Stimulated activated CD8-positive, alpha-beta memory T cell treated with anti-CD3 and anti-CD28 coated beads, Interleukin-12 subunit alpha, Interleukin-12 subunit beta, amount 100 ng/mL, for 24 hours (primary cell): ENCODE measurements around the gene TRMT2A.

Source experiments
- DNase-seq: peaks from one replicate; pipeline ENCODE4 v3.0.0-alpha.2; 2020; ENCODE audit errors: extremely low read depth

TRMT2A gene

GRCh38 chr22:20118300-20119020 lies 1.4 kb upstream of the TRMT2A start:
- no peak for DNase-seq

GRCh38 chr22:20117633-20118299 lies 740 bp upstream of the TRMT2A start:
- DNase-seq: peak; percentile 60

GRCh38 chr22:20116376-20116950 lies 563 bp downstream of the TRMT2A start:
- no peak for DNase-seq

DNA sequence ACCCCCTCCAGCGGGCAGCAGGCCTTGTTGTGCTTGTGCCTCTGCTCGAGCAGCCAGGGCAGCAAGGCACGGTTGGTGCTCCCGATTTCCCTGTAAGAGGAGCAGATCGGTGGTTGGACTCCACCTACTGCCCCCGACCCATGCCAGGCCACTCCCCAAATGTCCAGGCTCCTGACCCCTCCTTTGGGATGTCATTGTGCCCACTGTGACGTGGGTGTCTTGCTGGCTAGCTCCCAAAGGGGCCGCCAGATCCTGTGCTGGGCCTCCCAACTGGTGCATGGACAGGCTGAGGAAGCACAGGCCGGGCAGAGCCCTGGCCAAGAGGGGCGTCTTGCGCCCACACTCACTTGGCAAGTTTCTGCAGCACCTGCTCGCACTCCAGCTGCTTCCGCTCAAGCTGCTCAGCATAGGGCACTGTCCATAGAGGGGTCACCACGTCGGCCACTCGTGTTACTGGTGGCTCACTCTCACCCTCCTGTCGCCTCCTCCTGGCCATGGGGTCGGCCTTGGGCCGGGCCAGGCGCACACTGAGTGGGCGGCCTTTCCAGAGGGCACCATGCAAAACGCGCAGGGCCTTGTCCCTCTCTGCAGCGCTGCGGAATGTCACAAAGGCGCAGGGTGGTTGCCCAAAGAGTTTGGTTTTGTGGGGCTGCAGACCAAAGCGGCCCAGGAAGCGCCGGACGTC lies 1.2 kb downstream of the TRMT2A start, which contains the start of gene RANBP1:
TSS of gene RANBP1 (plus strand) at position 414 of the 685 bp plus-strand sequence. CDS start at position 495, 81 bp downstream.
- no peak for DNase-seq

DNA sequence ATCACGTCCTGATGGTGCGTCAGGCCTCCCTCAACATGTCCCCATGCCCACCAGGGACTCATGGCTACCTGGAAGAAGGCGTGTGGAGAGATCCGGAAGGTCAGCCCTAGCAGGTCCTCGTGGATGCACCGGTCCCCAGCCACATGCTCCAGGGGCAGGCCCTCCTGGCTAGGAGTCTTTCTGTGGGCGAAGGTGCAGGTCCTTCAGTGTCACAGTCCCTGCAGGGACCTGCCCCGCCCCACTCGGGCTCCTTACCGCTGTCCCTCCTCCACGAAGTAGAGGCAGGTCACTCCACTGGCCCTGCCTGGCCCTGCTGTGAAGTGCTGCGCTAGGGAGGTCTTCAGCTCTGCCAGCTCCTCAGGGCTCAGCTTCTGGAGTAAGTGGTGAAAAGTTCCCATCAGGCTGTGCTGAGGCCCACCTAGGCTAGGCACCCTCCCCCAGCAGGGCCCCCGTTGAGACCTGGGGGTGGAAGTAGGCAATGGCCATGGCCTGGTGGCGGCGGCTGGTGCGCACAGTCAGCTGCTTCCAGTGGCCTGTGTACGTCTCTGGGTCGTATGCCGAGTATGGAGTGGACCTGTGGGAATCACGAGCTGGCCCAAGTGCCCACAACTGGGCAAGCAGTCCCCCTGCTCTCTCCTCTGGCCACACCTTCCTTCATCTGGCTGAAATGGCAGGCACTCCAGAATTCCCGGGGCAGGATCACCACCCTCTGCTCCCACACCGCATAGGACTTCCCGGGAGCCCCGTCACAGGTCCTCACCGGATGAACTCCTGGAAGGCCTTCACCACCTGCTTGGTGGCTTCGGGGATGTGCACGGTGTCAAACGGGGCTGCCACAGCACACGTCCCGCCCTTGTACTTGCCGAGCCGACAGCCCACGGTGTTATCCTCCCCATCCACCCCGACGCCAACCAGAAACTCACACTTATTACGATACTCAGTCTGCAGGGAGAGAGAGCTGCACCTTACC lies 2.2 kb downstream of the TRMT2A start:
- DNase-seq: no peak

DNA sequence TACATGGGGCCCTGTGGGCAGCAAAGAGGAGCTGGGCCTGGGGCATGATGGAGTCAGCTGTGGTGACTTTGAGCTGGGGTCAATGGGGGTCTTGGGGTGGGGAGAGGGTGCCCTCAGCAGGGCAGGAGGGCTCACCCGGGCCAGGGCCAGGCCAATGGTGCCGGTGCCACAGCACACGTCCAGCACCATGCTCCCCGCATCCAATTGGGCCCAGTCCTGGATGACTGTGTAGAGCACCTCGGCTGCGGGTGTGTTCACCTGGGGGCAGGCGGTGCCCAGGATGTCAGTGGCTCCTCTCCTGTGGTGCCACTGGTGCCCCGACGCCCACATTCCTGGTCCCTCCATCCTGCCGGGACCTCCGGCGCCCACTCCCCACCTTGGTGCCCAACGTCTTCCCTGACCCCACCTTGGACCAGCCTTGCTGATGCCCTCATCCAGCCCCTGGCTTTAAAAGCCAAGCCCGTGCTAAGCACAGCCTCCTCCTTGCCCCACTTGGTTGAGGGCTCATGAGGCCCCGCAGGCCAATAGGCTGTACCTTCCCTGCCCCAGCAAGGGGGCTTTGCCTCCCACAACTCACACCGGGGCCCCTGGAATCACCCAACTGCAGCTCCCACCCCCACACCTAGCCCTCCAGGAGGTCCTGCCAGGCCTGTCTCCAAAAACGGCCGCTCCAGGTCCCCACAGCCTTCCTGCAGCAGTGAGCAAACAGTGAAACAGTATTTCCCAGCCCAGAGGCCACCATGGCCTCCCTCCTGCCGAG lies 3.3 kb downstream of the TRMT2A start:
- no peak for DNase-seq

DNA sequence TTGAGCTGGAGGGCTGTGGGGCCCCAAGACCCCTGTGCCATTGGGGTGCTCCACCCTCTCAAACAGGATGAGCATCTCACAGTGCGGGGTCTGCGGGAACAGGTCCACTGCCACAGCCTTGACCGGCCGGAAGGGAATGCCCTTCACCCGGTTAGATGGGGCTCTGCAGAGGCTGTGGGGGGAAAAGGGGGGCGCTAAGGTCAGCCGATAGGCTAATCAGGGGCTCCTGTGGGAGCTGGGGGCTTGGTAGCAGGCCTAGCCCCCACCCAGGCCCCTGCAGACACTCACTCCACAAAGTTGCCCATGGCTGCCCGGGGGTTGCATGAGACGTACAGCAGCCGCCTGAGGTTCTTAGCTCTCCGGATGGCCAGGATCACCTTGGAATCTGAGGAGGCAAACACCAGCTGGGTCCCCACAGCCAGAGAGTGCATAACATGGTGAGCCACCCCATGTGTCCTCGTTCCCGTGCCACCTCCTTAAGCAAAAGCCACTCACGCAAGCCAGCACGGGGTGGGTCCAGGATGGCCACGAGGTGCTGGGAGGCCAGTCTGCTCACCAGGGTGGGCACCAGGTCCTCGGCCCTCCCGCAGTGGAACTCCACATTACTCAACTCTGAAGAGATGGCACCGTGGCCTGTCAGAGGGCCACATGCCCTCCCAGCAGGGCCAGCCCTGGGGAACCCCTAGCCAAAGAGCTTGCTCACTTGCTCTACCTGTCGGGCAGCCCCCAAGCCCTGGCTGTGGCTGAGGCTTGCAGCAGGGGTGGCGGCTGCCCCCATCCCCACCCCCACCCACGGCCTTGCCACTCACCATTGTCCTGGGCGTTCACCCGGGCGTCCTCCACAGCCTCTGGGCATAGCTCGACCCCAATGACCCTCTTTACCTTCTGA lies 4.2 kb downstream of the TRMT2A start:
- no peak for DNase-seq

- no peak for DNase-seq
Observed at GRCh38 chr22:20111689-20112622, 5.1 kb downstream of the TRMT2A start.

- DNase-seq: no peak
Observed at GRCh38 chr22:20111045-20111688, 5.9 kb downstream of the TRMT2A start.

- DNase-seq: no peak
Observed at GRCh38 chr22:20110359-20110985, 6.6 kb downstream of the TRMT2A start.

DNA sequence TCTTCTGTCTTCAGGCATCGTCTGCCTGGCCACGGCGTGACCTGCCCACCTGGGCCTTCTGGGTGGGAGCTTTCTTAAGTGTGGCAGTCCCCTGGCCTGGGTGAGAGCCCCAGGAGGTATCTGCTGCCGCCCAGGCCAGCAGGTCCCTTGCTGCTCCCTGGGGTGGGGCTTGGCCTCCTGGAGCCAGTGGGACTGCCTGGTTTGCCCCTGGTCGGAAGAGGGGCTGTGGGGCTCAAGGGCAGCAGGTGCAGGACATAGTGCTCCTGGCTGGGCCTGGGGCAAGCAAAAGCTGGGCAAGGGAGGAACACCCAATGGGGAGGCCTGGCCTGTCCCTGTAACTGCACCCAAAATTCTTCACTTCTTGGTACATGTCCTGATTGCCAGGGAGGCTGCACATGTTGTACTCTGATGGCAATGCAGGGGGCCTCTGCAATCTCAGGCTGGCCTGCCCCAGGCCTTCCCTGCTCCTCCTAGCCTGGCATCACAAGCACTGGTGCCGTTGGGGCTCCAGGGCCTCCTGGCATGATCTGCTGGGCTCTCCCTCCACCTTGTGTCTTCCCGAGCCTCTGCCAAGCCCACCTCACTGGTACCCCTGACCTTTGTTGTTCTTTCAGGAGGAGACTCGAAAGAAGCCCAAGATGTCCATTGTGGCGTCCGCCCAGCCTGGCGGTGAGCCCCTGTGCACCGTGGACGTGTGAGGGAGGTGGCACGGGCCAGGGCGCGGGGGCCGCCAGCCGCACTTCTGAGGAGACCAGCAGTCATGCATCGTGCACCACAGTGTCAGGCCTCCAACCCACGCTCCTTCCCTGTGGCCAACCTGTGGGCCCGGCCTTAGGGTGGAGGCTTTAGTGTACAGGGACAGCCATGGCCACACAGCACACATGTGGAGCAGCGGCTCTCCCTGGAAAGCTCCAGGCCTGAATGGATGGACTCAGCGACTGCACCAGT lies 7.3 kb downstream of the TRMT2A start:
- no peak for DNase-seq

- no peak for DNase-seq
Observed at GRCh38 chr22:20108757-20109230, 8.2 kb downstream of the TRMT2A start.

- no peak for DNase-seq
Observed at GRCh38 chr22:20107951-20108756, 8.9 kb downstream of the TRMT2A start.

GRCh38 chr22:20107471-20107901 lies 9.5 kb downstream of the TRMT2A start:
- no peak for DNase-seq

DNA sequence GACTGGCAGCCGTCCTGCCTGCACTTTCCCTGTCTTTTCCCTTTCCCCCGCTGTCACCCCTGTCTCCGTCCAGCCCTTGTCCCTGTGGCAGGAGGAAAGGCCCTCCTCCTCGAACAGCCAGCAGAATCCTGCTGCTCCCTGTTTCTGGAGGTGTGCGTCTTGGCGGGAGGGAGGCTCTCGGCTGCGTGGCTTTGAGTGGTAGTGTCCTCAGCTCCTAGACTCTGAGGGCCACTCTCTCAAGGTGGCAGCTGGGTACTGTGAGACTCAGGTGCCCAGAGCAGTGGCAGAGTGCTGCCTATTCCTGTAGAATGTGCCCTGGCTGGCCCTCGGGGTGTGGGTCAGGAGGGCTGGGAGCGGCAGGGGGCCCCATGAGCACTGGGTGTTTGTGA lies 10.2 kb downstream of the TRMT2A start:
- DNase-seq: no peak
